Activated naive CD4-positive, alpha-beta T cell treated with Interleukin-2 at 50 U/mL for 16 hours (primary cell): ENCODE results near the gene EDA2R.

Source experiments
- DNase-seq: peaks from one replicate; pipeline ENCODE4 v3.0.0-alpha.2; 2020

The EDA2R gene

GRCh38 chrX:66638591-66639500, at the start of gene EDA2R:
EDA2R (minus strand) TSS chrX:66639078; CDS start chrX:66616020, 23,058 bp downstream.
- peak; percentile 29 for DNase-seq

GRCh38 chrX:66684196-66684595, 45.3 kb upstream of the EDA2R start:
- no peak for DNase-seq

GRCh38 chrX:66680451-66680850, 41.6 kb upstream of the EDA2R start:
- no peak for DNase-seq

GRCh38 chrX:66677430-66677829, 38.6 kb upstream of the EDA2R start:
- no peak for DNase-seq

- DNase-seq: no peak
Measured at GRCh38 chrX:66676990-66677389, 38.1 kb upstream of the EDA2R start.

GRCh38 chrX:66676413-66676812, 37.5 kb upstream of the EDA2R start:
- no peak for DNase-seq

- no peak for DNase-seq
Measured at GRCh38 chrX:66675541-66675940, 36.7 kb upstream of the EDA2R start.

- DNase-seq: no peak
Measured at GRCh38 chrX:66674506-66674905, 35.6 kb upstream of the EDA2R start.

- DNase-seq: no peak
Measured at GRCh38 chrX:66672106-66672505, 33.2 kb upstream of the EDA2R start.

GRCh38 chrX:66654411-66654810, 15.5 kb upstream of the EDA2R start:
- DNase-seq: no peak

- DNase-seq: no peak
Measured at GRCh38 chrX:66635360-66635759, 3.5 kb downstream of the EDA2R start.

GRCh38 chrX:66634272-66634671, 4.6 kb downstream of the EDA2R start:
- no peak for DNase-seq

GRCh38 chrX:66633541-66633940, 5.3 kb downstream of the EDA2R start:
- DNase-seq: no peak

- DNase-seq: no peak
Measured at GRCh38 chrX:66632981-66633380, 5.9 kb downstream of the EDA2R start.

- DNase-seq: no peak
Measured at GRCh38 chrX:66632473-66632872, 6.4 kb downstream of the EDA2R start.

GRCh38 chrX:66625525-66625924, 13.4 kb downstream of the EDA2R start:
- DNase-seq: no peak

- DNase-seq: no peak
Measured at GRCh38 chrX:66622209-66622608, 16.7 kb downstream of the EDA2R start.

GRCh38 chrX:66616944-66617343, 21.9 kb downstream of the EDA2R start:
- DNase-seq: no peak

- no peak for DNase-seq
Measured at GRCh38 chrX:66602381-66602938, 36.4 kb downstream of the EDA2R start.

- no peak for DNase-seq
Measured at GRCh38 chrX:66601522-66601921, 37.4 kb downstream of the EDA2R start.

- DNase-seq: no peak
Measured at GRCh38 chrX:66579219-66579618, 59.7 kb downstream of the EDA2R start.

GRCh38 chrX:66553973-66554372, 84.9 kb downstream of the EDA2R start:
- DNase-seq: no peak

GRCh38 chrX:66547847-66548369, 91.0 kb downstream of the EDA2R start:
- DNase-seq: no peak
